GM04504 (cell line): ENCODE measurements around the gene KBTBD2.
"Not testable (repeated sequence)": the region's sequence is repeated elsewhere in the genome, so short reads cannot be mapped to it uniquely, and the experiment has no call there.

Experiments used
- DNase-seq: peaks from one replicate; pipeline ENCODE4 v3.0.0-alpha.2; 2012; ENCODE audit warnings: low read depth

The KBTBD2 gene

GRCh38 chr7:32891043-32891799, at the start of gene KBTBD2:
Gene KBTBD2, minus strand, starts transcription at chr7:32891760. Its CDS starts 12,156 bp downstream, at chr7:32879604.
- DNase-seq: peak; percentile 57

- DNase-seq: no peak
Observed at GRCh38 chr7:32941181-32941580, 49.6 kb upstream of the KBTBD2 start.

- DNase-seq: no peak
Observed at GRCh38 chr7:32937344-32938174, 46.0 kb upstream of the KBTBD2 start.

GRCh38 chr7:32936689-32937088, 45.1 kb upstream of the KBTBD2 start:
- DNase-seq: no peak

GRCh38 chr7:32935558-32935957, 44.0 kb upstream of the KBTBD2 start:
- DNase-seq: no peak

GRCh38 chr7:32930378-32930777, 38.8 kb upstream of the KBTBD2 start:
- no peak for DNase-seq

- DNase-seq: no peak
Observed at GRCh38 chr7:32929430-32930143, 38.0 kb upstream of the KBTBD2 start.

- no peak for DNase-seq
Observed at GRCh38 chr7:32928785-32929298, 37.3 kb upstream of the KBTBD2 start.

- DNase-seq: no peak
Observed at GRCh38 chr7:32921896-32922295, 30.3 kb upstream of the KBTBD2 start.

GRCh38 chr7:32916994-32917393, 25.4 kb upstream of the KBTBD2 start:
- DNase-seq: not testable (repeated sequence)

GRCh38 chr7:32916006-32916405, 24.4 kb upstream of the KBTBD2 start:
- DNase-seq: no peak

- no peak for DNase-seq
Observed at GRCh38 chr7:32915041-32915536, 23.5 kb upstream of the KBTBD2 start.

GRCh38 chr7:32914184-32914583, 22.6 kb upstream of the KBTBD2 start:
- DNase-seq: no peak

- DNase-seq: no peak
Observed at GRCh38 chr7:32910195-32910594, 18.6 kb upstream of the KBTBD2 start.

GRCh38 chr7:32905175-32905662, 13.7 kb upstream of the KBTBD2 start:
- DNase-seq: peak; percentile 91

GRCh38 chr7:32901629-32902028, 10.1 kb upstream of the KBTBD2 start:
- DNase-seq: no peak

- DNase-seq: no peak
Observed at GRCh38 chr7:32900433-32900995, 9.0 kb upstream of the KBTBD2 start.

- DNase-seq: not testable (repeated sequence)
Observed at GRCh38 chr7:32897376-32897775, 5.8 kb upstream of the KBTBD2 start.

- no peak for DNase-seq
Observed at GRCh38 chr7:32896564-32897347, 5.2 kb upstream of the KBTBD2 start.

- no peak for DNase-seq
Observed at GRCh38 chr7:32894171-32894570, 2.6 kb upstream of the KBTBD2 start.

- DNase-seq: no peak
Observed at GRCh38 chr7:32893722-32894121, 2.2 kb upstream of the KBTBD2 start.
